Testis (tissue), 2 donors: ENCODE data around the gene CCDC33.

ENCODE experiments used
- POLR2A ChIP-seq: fragments of 450-650 bp; IDR thresholded peaks from one replicate; pipeline ENCODE4 v1.6.1; 2017; ENCODE audit warnings: antibody characterized with exemption, mild to moderate bottlenecking, moderate library complexity
- TF ChIP-seq, protein P1 (sequence below), 3 experiments: fragments of 450-650 bp in 2 of 3; fragments of 200-600 bp in 1 of 3; sonication (generic) in 1 of 3; IDR thresholded peaks; one replicate each; pipeline ENCODE4 v1.5.1; 2016 to 2019; ENCODE audit warnings: antibody characterized with exemption in 3 of 3, mild to moderate bottlenecking in 2 of 3, moderate library complexity in 1 of 3

DNA sequence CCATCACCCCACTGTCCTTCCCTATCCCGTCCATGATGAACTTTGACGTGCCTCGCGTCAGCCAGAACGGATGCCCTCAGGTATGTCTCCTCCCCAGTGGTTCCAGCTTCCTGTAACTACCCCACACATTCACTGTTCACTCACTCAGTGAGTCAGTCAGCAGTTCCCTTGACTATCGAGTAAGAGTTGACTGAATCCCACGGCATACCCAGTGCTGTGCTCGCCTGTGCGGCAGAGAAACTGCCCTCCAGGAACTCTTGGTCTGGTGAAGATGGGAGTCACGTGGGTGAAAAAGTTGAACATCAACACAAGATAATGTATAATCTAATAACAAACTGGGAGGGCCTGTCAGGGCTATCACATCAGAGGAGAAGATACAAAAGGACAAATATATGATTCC lies 36.7 kb downstream of the CCDC33 start:
- TF ChIP-seq, protein P1, sequence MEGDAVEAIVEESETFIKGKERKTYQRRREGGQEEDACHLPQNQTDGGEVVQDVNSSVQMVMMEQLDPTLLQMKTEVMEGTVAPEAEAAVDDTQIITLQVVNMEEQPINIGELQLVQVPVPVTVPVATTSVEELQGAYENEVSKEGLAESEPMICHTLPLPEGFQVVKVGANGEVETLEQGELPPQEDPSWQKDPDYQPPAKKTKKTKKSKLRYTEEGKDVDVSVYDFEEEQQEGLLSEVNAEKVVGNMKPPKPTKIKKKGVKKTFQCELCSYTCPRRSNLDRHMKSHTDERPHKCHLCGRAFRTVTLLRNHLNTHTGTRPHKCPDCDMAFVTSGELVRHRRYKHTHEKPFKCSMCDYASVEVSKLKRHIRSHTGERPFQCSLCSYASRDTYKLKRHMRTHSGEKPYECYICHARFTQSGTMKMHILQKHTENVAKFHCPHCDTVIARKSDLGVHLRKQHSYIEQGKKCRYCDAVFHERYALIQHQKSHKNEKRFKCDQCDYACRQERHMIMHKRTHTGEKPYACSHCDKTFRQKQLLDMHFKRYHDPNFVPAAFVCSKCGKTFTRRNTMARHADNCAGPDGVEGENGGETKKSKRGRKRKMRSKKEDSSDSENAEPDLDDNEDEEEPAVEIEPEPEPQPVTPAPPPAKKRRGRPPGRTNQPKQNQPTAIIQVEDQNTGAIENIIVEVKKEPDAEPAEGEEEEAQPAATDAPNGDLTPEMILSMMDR (IDR thresholded peaks at IDR 0.05): no peak
- no peak for TF ChIP-seq POLR2A
